SK-N-SH (cell line): ENCODE results near the gene NFKB2. TPM values are rescaled to one million over a fixed set of nuclear protein-coding genes. Genes with fewer than 3 reads are reported as not detected.
A peak's percentile ranks its signal among the peaks of the same experiment; 100 is the strongest.

ENCODE experiments used
- CTCF ChIA-PET: fragments of 300-600, 350-600 bp; formaldehyde crosslinking; extraction: SDS; loops from one replicate; lab custom pipeline; 2021; lab: Yijun Ruan, JAX
- POLR2A ChIA-PET: fragments of 350-600 bp; sonication (Branson Sonifier 250); formaldehyde crosslinking; extraction: SDS; loops from one replicate; lab custom pipeline; 2020; ENCODE audit warnings: antibody characterized with exemption, inconsistent platforms; lab: Yijun Ruan, JAX
- DNase-seq: peaks from one replicate; pipeline ENCODE4 v3.0.0; 2012
- H2AFZ ChIP-seq: fragments of 200-600 bp; sonication (generic); 2 replicates; pipeline ENCODE4 v1.8.1; 2016; ENCODE audit warnings: antibody characterized with exemption, mild to moderate bottlenecking, low read depth
- H3F3A ChIP-seq: fragments of 200-600 bp; sonication (generic); replicated peaks from 2 replicates; pipeline ENCODE3; 2016; ENCODE audit warnings: antibody characterized with exemption, mild to moderate bottlenecking; ENCODE audit not compliant: insufficient read depth
- H3K27ac ChIP-seq, 2 experiments: fragments of 200-500 bp in 1 of 2; fragments of 200-600 bp in 1 of 2; sonication (Bioruptor generic) in 1 of 2; sonication (generic), shearing (Covaris generic) in 1 of 2; 2 replicates each; pipeline versions ENCODE4 v1.5.1 to v1.6.1; 2014 to 2016; ENCODE audit warnings: low read depth in 2 of 2, inconsistent platforms in 1 of 2, low read length in 1 of 2, mild to moderate bottlenecking in 1 of 2, mixed read lengths in 1 of 2
- H3K27me3 ChIP-seq: fragments of 200-600 bp; sonication (generic), shearing (Covaris generic); 2 replicates; pipeline ENCODE4 v1.6.1; 2016; ENCODE audit warnings: mixed run types; ENCODE audit not compliant: insufficient read depth
- H3K36me3 ChIP-seq, 2 experiments: fragments of 200-500 bp in 1 of 2; fragments of 200-600 bp in 1 of 2; sonication (Bioruptor generic) in 1 of 2; sonication (generic) in 1 of 2; replicated peaks in 1 of 2; 2 replicates each; pipeline versions ENCODE3 to v1.5.1; 2014 to 2016; ENCODE audit warnings: low read length in 1 of 2, mild to moderate bottlenecking in 1 of 2; ENCODE audit not compliant: insufficient read depth in 2 of 2, control insufficient read depth in 1 of 2
- H3K4me1 ChIP-seq, 2 experiments: fragments of 200-500 bp in 1 of 2; fragments of 200-600 bp in 1 of 2; sonication (Bioruptor generic) in 1 of 2; sonication (generic), shearing (Covaris generic) in 1 of 2; 2 replicates each; pipeline versions ENCODE4 v1.5.1 to v1.6.1; 2014 to 2016; ENCODE audit warnings: low read depth in 1 of 2, low read length in 1 of 2, mixed run types in 1 of 2; ENCODE audit not compliant: insufficient read depth in 2 of 2, control insufficient read depth in 1 of 2
- H3K4me2 ChIP-seq: fragments of 200-600 bp; sonication (generic), shearing (Covaris generic); 2 replicates; pipeline ENCODE4 v1.6.1; 2017; ENCODE audit warnings: mixed run types
- H3K4me3 ChIP-seq, 2 experiments: fragments of 200-500 bp in 1 of 2; fragments of 200-600 bp in 1 of 2; sonication (Bioruptor generic) in 1 of 2; sonication (generic), shearing (Covaris generic) in 1 of 2; 2 replicates each; pipeline versions ENCODE4 v1.5.1 to v1.8.1; 2014 to 2016; ENCODE audit warnings: low read depth in 2 of 2, inconsistent platforms in 1 of 2, low read length in 1 of 2, mild to moderate bottlenecking in 1 of 2, mixed read lengths in 1 of 2, moderate library complexity in 1 of 2
- H3K79me2 ChIP-seq: fragments of 200-600 bp; sonication (generic); 2 replicates; pipeline ENCODE4 v1.8.1; 2017; ENCODE audit warnings: mild to moderate bottlenecking; ENCODE audit not compliant: insufficient read depth
- H3K9ac ChIP-seq: fragments of 200-600 bp; sonication (generic); 2 replicates; pipeline ENCODE4 v1.6.1; 2017; ENCODE audit warnings: mixed run types
- H3K9me2 ChIP-seq: fragments of 200-600 bp; sonication (generic); 2 replicates; pipeline ENCODE4 v1.6.1; 2017; ENCODE audit warnings: mixed run types
- H3K9me3 ChIP-seq: fragments of 200-600 bp; sonication (generic); 2 replicates; pipeline ENCODE4 v1.6.1; 2017; ENCODE audit warnings: mixed run types, mild to moderate bottlenecking, moderate library complexity
- H4K20me1 ChIP-seq: fragments of 200-600 bp; sonication (generic); 2 replicates; pipeline ENCODE4 v1.6.1; 2017; ENCODE audit warnings: mild to moderate bottlenecking, mixed run types; ENCODE audit not compliant: insufficient read depth
- ELF1 ChIP-seq: IDR thresholded peaks from 2 replicates; pipeline ENCODE4 v1.4.0; 2012
- EP300 ChIP-seq, 2 experiments: IDR thresholded peaks; 2 replicates each; pipeline versions ENCODE4 v1.4.0 to v1.6.1; 2012; ENCODE audit warnings: borderline replicate concordance in 1 of 2, low read depth in 1 of 2, low read length in 1 of 2
- EZH2phosphoT487 ChIP-seq: fragments of 200-600 bp; sonication (generic); IDR thresholded peaks from 2 replicates; pipeline ENCODE4 v1.6.1; 2017; ENCODE audit warnings: low read depth, mixed run types, mild to moderate bottlenecking, antibody characterized with exemption, moderate library complexity, borderline replicate concordance
- FOXM1 ChIP-seq: IDR thresholded peaks from 2 replicates; pipeline ENCODE4 v1.4.0; 2012; ENCODE audit warnings: low read depth, mild to moderate bottlenecking
- GABPA ChIP-seq: IDR thresholded peaks from 2 replicates; pipeline ENCODE4 v1.4.0; 2012; ENCODE audit warnings: low read depth, mild to moderate bottlenecking
- GATA2 ChIP-seq: sonication (generic); formaldehyde crosslinking; IDR thresholded peaks from 2 replicates; pipeline ENCODE4 v1.5.0; 2020; ENCODE audit warnings: mild to moderate bottlenecking, missing genetic modification reagents
- JUND ChIP-seq: IDR thresholded peaks from 2 replicates; pipeline ENCODE4 v1.4.0; 2012
- MEF2A ChIP-seq: IDR thresholded peaks from 2 replicates; pipeline ENCODE4 v1.4.0; 2012; ENCODE audit warnings: low read depth, borderline replicate concordance
- MXI1 ChIP-seq: IDR thresholded peaks from 2 replicates; pipeline ENCODE4 v1.6.1; 2012; ENCODE audit warnings: mild to moderate bottlenecking, low read depth, low read length, improper control_type of control experiment
- NRF1 ChIP-seq: IDR thresholded peaks from 2 replicates; pipeline ENCODE4 v1.6.1; 2012; ENCODE audit warnings: low read depth, mild to moderate bottlenecking, low read length
- PBX3 ChIP-seq: IDR thresholded peaks from 2 replicates; pipeline ENCODE4; 2012
- REST ChIP-seq: IDR thresholded peaks from 2 replicates; pipeline ENCODE4 v1.6.1; 2012; ENCODE audit warnings: mild to moderate bottlenecking, low read depth, low read length, moderate library complexity
- SMC3 ChIP-seq: IDR thresholded peaks from 2 replicates; pipeline ENCODE4 v1.6.1; 2012; ENCODE audit warnings: low read depth, low read length, improper control_type of control experiment
- TAF1 ChIP-seq: IDR thresholded peaks from 2 replicates; pipeline ENCODE4 v1.6.1; 2012; ENCODE audit warnings: low read depth, mild to moderate bottlenecking, low read length, moderate library complexity, borderline replicate concordance
- TEAD4 ChIP-seq: IDR thresholded peaks from 2 replicates; pipeline ENCODE4 v1.4.0; 2012; ENCODE audit warnings: mild to moderate bottlenecking, borderline replicate concordance; ENCODE audit not compliant: insufficient read depth
- USF1 ChIP-seq: IDR thresholded peaks from 2 replicates; pipeline ENCODE4 v1.4.0; 2012; ENCODE audit warnings: low read depth, borderline replicate concordance
- USF2 ChIP-seq: fragments of 150-350 bp; IDR thresholded peaks from 2 replicates; pipeline ENCODE4 v1.6.1; 2017; ENCODE audit warnings: antibody characterized with exemption, low read length, low read depth, borderline replicate concordance
- WGBS: methylation state at CpG from one replicate; pipeline ENCODE4 v1.1.6; 2017; ENCODE audit warnings: low lambda C conversion rate; 5-methylcytosine and 5-hydroxymethylcytosine counted together
- polyA plus RNA-seq, 3 experiments: library from polyadenylated mRNA; depleted of rRNA; stranded (reverse); fragments of >200 nt; gene quantifications; 2 replicates each; pipeline ENCODE4 v1.2.3, GENCODE V29; 2012
- TF ChIP-seq, protein P1 (sequence below): fragments of 150-350 bp; IDR thresholded peaks from 2 replicates; pipeline ENCODE4 v1.6.1; 2016; ENCODE audit warnings: mild to moderate bottlenecking, low read depth, low read length

NFKB2 gene
- polyA plus RNA-seq, 1 of the 3 experiments (the other 2 are of a cell fraction), result 26.6 TPM

- no peaks in the 10 kb centered on the region for H3K9me2 ChIP-seq
- H3K27me3 ChIP-seq, result no peaks in the 10 kb centered on the region
- ChIA-PET POLR2A (interaction anchor here (0.8 to 1.0 kb wide), 2 partner anchors 8 to 24 kb away, joined by 3 read pairs; partner anchors contain the start of gene CUEDC2), CTCF (interaction anchor here (0.6 to 18.3 kb wide), 5 partner anchors 9 to 179 kb away, joined by 3 to 359 read pairs (median 6); partner anchors contain the start of genes FBXL15, NFKB2 and PSD)
- peak overlapping the region in 1 of 2 experiments; percentile 56; a peak in 2 of 4 replicates for H3K27ac ChIP-seq
- WGBS, result 14% methylated on average over 13 of the region's 103 CpGs
- TF ChIP-seq MXI1 (peak; percentile 35; the same call in 1 of the 2 replicates), EP300 (IDR thresholded peaks at IDR 0.05; ENCODE audit: borderline replicate concordance in 1 of 2, low read depth in 1 of 2, low read length in 1 of 2) (no peak), GABPA (no peak), USF2 (no peak), REST (no peak), TEAD4 (no peak), JUND (no peak), GATA2 (no peak), TAF1 (no peak), FOXM1 (no peak), MEF2A (no peak), PBX3 (no peak), NRF1 (0 out of 2 replicates have a peak, but pooled peaks have one; percentile 27), SMC3 (no peak), ELF1 (no peak), USF1 (no peak), EZH2phosphoT487 (no peak)
- TF ChIP-seq, protein P1, sequence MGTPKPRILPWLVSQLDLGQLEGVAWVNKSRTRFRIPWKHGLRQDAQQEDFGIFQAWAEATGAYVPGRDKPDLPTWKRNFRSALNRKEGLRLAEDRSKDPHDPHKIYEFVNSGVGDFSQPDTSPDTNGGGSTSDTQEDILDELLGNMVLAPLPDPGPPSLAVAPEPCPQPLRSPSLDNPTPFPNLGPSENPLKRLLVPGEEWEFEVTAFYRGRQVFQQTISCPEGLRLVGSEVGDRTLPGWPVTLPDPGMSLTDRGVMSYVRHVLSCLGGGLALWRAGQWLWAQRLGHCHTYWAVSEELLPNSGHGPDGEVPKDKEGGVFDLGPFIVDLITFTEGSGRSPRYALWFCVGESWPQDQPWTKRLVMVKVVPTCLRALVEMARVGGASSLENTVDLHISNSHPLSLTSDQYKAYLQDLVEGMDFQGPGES, result no peak
- no peak overlapping the region for H3K9ac ChIP-seq
- H2AFZ ChIP-seq, result no peak overlapping the region
- H3K4me3 ChIP-seq, result peak overlapping the region; percentile 51 to 61
- H3K4me1 ChIP-seq, result peaks cover 0 to 31% of the 10 kb centered on the region in 2 experiments; a peak in 2 of 4 replicates
- no peaks in the 10 kb centered on the region for H4K20me1 ChIP-seq
- H3F3A ChIP-seq, result no peaks in the 10 kb centered on the region
- peak overlapping the region; percentile 70; the same call in 1 of the 2 replicates for H3K4me2 ChIP-seq
- peak; percentile 91 for DNase-seq
- H3K9me3 ChIP-seq, result no peaks in the 10 kb centered on the region
- no peaks in the 10 kb centered on the region for H3K79me2 ChIP-seq
- no peaks in the 10 kb centered on the region for H3K36me3 ChIP-seq
Measured at GRCh38 chr10:102408728-102409603, 13.5 kb downstream of the NFKB2 start.
